ENCODE data around the gene SPI1.

DNA sequence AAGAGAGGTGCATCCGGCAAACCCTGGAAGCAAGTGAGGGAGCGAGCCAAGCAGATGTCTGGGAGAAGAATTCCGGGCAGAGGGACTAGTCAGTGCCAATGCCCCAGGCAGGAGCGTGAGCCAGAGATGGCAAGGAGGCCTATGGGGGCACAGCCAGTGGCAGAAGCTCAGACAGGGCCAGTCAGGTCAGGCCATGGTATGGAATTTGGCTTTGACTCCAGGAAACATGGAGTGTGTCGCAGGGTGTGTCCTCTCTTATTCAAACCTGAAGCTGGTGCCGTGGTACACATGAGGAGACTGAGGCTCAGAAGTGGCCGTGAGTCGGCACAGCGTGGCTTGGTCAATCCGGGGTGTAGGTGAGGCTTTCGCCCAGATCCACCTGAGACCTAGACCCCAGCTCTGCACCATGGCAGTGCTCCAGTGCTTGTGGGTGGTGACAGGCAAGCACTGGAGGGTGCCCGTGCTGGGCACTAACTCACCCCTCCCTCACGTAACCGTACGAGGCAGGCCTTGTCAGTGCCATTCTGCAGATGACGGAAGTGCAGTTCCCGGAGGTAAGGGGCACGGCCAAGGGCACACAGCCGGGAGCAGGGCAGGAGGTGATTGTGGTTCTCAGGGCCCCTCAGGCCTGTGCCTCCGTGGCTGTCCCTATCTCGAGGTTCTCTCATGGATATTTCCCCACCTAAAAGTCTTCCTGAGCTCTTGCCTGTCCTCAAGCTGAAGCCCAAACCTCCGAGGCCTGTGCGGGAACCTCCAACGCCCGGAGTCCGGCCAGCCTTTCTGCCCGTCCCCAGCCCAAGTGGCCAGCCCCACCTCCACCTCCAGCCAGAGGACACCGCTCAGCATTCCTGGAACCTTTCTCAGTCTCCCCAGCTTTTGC lies 10.6 kb upstream of the SPI1 start:
- TF ChIP-seq, protein P1, sequence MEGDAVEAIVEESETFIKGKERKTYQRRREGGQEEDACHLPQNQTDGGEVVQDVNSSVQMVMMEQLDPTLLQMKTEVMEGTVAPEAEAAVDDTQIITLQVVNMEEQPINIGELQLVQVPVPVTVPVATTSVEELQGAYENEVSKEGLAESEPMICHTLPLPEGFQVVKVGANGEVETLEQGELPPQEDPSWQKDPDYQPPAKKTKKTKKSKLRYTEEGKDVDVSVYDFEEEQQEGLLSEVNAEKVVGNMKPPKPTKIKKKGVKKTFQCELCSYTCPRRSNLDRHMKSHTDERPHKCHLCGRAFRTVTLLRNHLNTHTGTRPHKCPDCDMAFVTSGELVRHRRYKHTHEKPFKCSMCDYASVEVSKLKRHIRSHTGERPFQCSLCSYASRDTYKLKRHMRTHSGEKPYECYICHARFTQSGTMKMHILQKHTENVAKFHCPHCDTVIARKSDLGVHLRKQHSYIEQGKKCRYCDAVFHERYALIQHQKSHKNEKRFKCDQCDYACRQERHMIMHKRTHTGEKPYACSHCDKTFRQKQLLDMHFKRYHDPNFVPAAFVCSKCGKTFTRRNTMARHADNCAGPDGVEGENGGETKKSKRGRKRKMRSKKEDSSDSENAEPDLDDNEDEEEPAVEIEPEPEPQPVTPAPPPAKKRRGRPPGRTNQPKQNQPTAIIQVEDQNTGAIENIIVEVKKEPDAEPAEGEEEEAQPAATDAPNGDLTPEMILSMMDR (IDR thresholded peaks at IDR 0.05; ENCODE audit: low read depth, low read length, poor library complexity, severe bottlenecking), result no peak
- TF ChIP-seq EZH2phosphoT487 (IDR thresholded peaks at IDR 0.05; ENCODE audit: borderline replicate concordance, low read length), result no peak

Data from DOHH2 (cell line).